H1 (cell line): ENCODE measurements around the gene DVL1. TPM values are rescaled to one million over a fixed set of nuclear protein-coding genes. Genes with fewer than 3 reads are reported as not detected.

Source experiments
- CBX8 ChIP-seq: fragments of 300-800, 300-1000 bp; sonication (generic); IDR thresholded peaks from 2 replicates; pipeline ENCODE4 v1.7.1; 2016; ENCODE audit warnings: low read depth, low read length, borderline replicate concordance
- EGR1 ChIP-seq: IDR thresholded peaks from 2 replicates; pipeline ENCODE4 v1.6.1; 2011; ENCODE audit warnings: low read depth, low read length, borderline replicate concordance
- EP300 ChIP-seq, 2 experiments: IDR thresholded peaks; 1 replicate in 1 of 2; 2 replicates in 1 of 2; pipeline ENCODE4 v1.6.1; 2011 to 2012; ENCODE audit warnings: low read depth in 2 of 2, low read length in 2 of 2, mild to moderate bottlenecking in 2 of 2, borderline replicate concordance in 1 of 2, inconsistent platforms in 1 of 2, moderate library complexity in 1 of 2
- POLR2AphosphoS5 ChIP-seq: IDR thresholded peaks from 2 replicates; pipeline ENCODE4 v1.6.1; 2011; ENCODE audit warnings: low read depth, low read length
- SIX5 ChIP-seq: IDR thresholded peaks from 2 replicates; pipeline ENCODE4 v1.6.1; 2011; ENCODE audit warnings: mild to moderate bottlenecking, low read depth, low read length
- SUZ12 ChIP-seq: fragments of 200-600 bp; sonication (generic); IDR thresholded peaks from 2 replicates; pipeline ENCODE4 v1.6.1; 2012; ENCODE audit warnings: mild to moderate bottlenecking, inconsistent platforms, low read length, moderate library complexity, mixed read lengths
- polyA plus RNA-seq, 7 experiments: library from polyadenylated mRNA; depleted of rRNA in 3 of 7; stranded (reverse) in 5 of 7; unstranded in 2 of 7; fragments of >200 nt in 5 of 7; fragments of 200-250 nt in 2 of 7; gene quantifications; 1 replicate in 5 of 7; 2 replicates in 1 of 7; 4 replicates in 1 of 7; pipeline versions ENCODE4 v1.2.1 to v1.2.3, GENCODE V29; 2011 to 2013; ENCODE audit warnings: missing spikeins in 2 of 7, mixed read lengths in 2 of 7
- total RNA-seq: library from RNA; stranded (reverse); fragmentation: NEBNext Ultra II Directional; extraction: Animal tissue kit (Norgen Biotek cat#: 25700); gene quantifications from 2 replicates; pipeline ENCODE4 v1.2.1, GENCODE V29; 2021

The DVL1 gene
- total and polyA plus RNA-seq, 2 of the 8 experiments (the other 6 are each of a cell fraction or from before 2014, with no cell fraction given): 39.4 to 58.9 TPM

- TF ChIP-seq EGR1: no peak
- no peak for TF ChIP-seq SIX5
- TF ChIP-seq POLR2AphosphoS5: no peak
- no peak for TF ChIP-seq CBX8
- TF ChIP-seq EP300 (IDR thresholded peaks at IDR 0.05; ENCODE audit: borderline replicate concordance in 1 of 2, low read depth in 2 of 2, low read length in 2 of 2): no peak
- TF ChIP-seq SUZ12: no peak
Observed at GRCh38 chr1:1338278-1338677, 10.9 kb downstream of the DVL1 start (continued).
